Stimulated activated naive B cell treated with anti-CD40 and anti-IgM and Interleukin-4, amounts not matched to agents 10 μg/mL and 1 μg/mL and 100 μg/mL, for 72 hours (primary cell): ENCODE data around the gene KCNK17.

Source experiments
- ATAC-seq, 2 donors: fragments of 150-1000 bp; cut with Tn5 transposase; replicated peaks; 2 replicates each; pipeline ENCODE4 v1.10.0; 2021; ENCODE audit warnings: moderate library complexity in 1 of 2
- DNase-seq: peaks from one replicate; pipeline ENCODE4 v3.0.0; 2021
- H3K27ac Mint-ChIP-seq: one replicate; pipeline ENCODE4 v1.8.0; 2022; ENCODE audit warnings: mild to moderate bottlenecking, mixed read lengths
- H3K27me3 Mint-ChIP-seq, 2 donors: one replicate each; pipeline ENCODE4 v1.8.0; 2022; ENCODE audit warnings: mixed read lengths in 2 of 2
- H3K36me3 Mint-ChIP-seq, 2 donors: one replicate each; pipeline ENCODE4 v1.8.0; 2022; ENCODE audit warnings: mixed read lengths in 2 of 2, mild to moderate bottlenecking in 1 of 2
- H3K4me1 Mint-ChIP-seq, 2 donors: one replicate each; pipeline ENCODE4 v1.8.0; 2022; ENCODE audit warnings: mixed read lengths in 2 of 2, mild to moderate bottlenecking in 1 of 2
- H3K4me3 Mint-ChIP-seq, 2 donors: one replicate each; pipeline ENCODE4 v1.8.0; 2022; ENCODE audit warnings: mild to moderate bottlenecking in 2 of 2, mixed read lengths in 2 of 2, moderate library complexity in 1 of 2
- H3K9me3 Mint-ChIP-seq, 2 donors: one replicate each; pipeline ENCODE4 v1.8.0; 2022; ENCODE audit warnings: mixed read lengths in 2 of 2, mild to moderate bottlenecking in 1 of 2

Gene KCNK17, protein sequence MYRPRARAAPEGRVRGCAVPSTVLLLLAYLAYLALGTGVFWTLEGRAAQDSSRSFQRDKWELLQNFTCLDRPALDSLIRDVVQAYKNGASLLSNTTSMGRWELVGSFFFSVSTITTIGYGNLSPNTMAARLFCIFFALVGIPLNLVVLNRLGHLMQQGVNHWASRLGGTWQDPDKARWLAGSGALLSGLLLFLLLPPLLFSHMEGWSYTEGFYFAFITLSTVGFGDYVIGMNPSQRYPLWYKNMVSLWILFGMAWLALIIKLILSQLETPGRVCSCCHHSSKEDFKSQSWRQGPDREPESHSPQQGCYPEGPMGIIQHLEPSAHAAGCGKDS

DNA sequence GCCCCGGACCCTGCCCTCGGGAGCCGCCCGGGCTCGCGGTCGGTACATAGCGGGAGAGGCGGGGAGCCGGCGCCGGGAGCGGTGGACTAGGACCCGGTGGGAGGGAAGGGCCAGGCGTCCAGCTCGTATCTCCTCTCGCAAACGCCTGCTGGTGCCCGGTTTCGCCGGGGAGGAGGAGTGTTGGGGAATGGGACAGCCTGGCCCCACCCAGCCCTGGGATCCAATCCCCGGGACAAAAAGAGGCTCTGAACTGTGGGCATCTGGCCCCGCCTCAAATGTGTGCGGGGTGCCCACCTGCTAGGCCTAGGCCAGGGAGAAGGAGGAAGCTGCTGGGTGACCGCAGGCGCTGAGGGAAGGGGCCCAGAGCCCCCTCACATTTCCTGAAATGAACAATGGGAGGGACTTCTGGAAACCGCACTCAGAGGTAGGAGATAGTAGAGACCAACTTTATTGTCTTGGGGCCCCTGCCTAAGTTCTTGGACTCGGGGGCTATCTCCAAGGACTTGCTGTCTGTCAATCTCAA, at the start of gene KCNK17:
TSS of gene KCNK17 (minus strand) at position 147 of the 523 bp plus-strand sequence. CDS start at position 48, 99 bp downstream.
- DNase-seq (no peak), ATAC-seq (no peak)
- Mint-ChIP-seq H3K9me3 (no peaks in the 10 kb centered on the region), H3K4me3 (peak within 1 kb of the TSS; percentile 65 to 73), H3K27me3 (peaks cover 56 to 59% of the 10 kb centered on the region in 2 donors), H3K27ac (no peak within 1 kb of the TSS), H3K4me1 (peaks cover 16 to 45% of the 10 kb centered on the region in 2 donors), H3K36me3 (no peaks in the 10 kb centered on the region)

DNA sequence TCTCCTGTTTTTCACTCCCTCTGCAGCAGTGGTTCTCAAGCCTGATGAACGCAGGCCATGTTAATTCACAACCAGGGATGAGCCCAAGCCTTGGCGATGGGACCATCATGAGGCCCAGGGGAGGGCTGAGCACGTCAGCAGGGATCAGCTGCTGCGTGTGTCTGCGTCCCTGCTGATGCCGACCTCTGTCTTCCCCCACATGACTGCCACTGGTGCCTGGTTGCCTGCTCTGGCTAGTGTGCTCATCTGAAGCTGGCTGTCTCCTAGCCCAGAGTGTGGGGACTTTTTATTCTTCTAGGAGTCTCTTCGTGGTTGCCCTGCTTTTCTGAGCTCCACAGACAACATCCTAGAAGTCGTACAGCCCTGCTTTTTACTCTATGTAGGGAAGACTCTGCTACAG, 49.1 kb upstream of the KCNK17 start:
- DNase-seq (no peak), ATAC-seq (no peak)
- Mint-ChIP-seq H3K27ac (no peak overlapping the region), H3K27me3 (peaks cover 0 to 21% of the 10 kb centered on the region in 2 donors), H3K9me3 (no peaks in the 10 kb centered on the region), H3K36me3 (no peaks in the 10 kb centered on the region), H3K4me3 (no peak overlapping the region), H3K4me1 (peaks cover 6 to 17% of the 10 kb centered on the region in 2 donors)

DNA sequence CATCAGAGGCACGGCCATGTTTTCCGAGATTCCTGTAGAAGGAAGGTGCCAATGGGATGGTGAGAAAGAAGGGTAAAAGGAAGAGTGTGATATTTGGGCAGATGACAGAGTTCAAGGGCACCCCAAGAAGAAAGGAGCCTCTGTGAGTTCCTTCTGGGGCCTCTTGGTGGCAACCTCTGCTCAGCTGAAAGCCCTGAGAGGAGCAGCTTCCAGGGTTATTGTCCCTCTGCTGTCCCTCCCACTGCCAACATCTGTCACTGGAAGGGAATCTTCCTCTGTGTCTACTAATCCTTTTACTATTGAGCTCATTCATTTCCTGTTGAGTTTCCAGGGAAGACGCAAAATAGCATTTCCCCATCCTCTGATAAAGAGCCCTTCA, 48.3 kb upstream of the KCNK17 start:
- Mint-ChIP-seq H3K4me1 (peaks cover 6 to 17% of the 10 kb centered on the region in 2 donors), H3K9me3 (no peaks in the 10 kb centered on the region), H3K36me3 (no peaks in the 10 kb centered on the region), H3K27ac (no peak overlapping the region), H3K4me3 (no peak overlapping the region), H3K27me3 (peaks cover 0 to 21% of the 10 kb centered on the region in 2 donors)
- no peak for DNase-seq
- peak; percentile 60 for ATAC-seq

DNA sequence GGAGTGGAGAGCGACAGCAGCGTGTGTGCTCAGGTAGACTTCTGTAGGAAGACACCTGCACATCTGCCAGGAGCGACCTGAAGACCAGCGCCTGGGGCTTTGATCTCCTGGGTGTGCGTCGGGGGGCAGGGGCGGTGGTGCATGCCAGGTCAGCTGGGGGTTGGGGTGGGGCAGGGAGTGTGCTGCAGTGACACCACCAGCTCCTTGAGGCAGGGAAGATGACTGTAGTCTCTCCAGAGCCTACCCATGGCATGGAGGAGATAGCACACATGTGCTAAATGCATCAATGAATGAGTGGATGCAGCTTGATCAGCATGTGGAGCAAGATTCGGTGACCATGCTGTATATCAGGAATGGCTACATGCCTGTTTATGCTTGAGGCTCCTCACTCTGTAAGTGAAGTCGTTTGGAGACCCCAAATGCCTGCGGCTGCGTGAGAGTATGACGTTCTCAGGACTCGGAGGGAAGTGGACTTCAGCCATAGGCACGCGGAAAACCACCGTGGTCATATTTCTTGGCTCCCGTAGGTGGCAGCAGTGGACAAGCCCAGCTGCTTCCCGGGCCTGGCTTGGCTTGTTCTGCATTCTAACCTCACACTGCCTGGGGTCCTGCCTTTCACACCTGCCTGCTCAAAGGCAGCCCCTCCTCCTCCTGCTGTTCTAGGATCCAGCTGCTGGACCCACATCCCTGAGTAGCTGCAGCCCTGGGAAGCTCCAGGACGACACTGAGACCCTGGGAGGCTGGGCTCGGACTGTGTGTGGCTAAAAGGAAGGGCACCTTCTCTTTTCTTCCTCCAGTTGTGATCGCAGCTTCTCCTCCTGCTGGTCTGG, 47.7 kb upstream of the KCNK17 start:
- Mint-ChIP-seq H3K4me1 (peaks cover 6 to 17% of the 10 kb centered on the region in 2 donors), H3K36me3 (no peaks in the 10 kb centered on the region), H3K4me3 (no peak overlapping the region), H3K27ac (no peak overlapping the region), H3K27me3 (peaks cover 0 to 21% of the 10 kb centered on the region in 2 donors), H3K9me3 (no peaks in the 10 kb centered on the region)
- peak; percentile 44 for DNase-seq
- peak; percentile 92 to 94 for ATAC-seq

DNA sequence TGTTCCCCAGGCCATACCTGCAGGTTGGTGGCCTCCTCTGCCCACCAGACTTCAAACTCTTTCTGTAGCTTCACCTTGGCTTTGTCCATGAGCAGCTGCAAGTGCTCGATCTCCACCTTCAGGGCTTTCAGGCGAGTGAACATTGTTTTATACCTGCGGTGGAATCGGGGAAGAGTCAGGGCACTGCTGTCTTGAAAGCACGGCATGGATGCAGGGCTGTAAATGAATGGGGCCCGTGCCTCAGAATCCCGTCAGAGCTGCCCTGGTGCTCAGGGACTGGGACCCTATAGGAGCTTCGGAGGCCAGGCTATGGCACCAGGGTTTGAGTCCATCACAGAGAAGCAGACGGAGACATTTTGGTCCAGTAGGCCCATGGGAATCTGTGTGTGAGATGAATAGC, 46.2 kb upstream of the KCNK17 start:
- Mint-ChIP-seq H3K4me1 (peaks cover 6 to 17% of the 10 kb centered on the region in 2 donors), H3K36me3 (no peaks in the 10 kb centered on the region), H3K4me3 (no peak overlapping the region), H3K9me3 (no peaks in the 10 kb centered on the region), H3K27ac (peak overlapping the region; percentile 16), H3K27me3 (peaks cover 0 to 18% of the 10 kb centered on the region in 2 donors)
- no peak for DNase-seq
- no peak for ATAC-seq

DNA sequence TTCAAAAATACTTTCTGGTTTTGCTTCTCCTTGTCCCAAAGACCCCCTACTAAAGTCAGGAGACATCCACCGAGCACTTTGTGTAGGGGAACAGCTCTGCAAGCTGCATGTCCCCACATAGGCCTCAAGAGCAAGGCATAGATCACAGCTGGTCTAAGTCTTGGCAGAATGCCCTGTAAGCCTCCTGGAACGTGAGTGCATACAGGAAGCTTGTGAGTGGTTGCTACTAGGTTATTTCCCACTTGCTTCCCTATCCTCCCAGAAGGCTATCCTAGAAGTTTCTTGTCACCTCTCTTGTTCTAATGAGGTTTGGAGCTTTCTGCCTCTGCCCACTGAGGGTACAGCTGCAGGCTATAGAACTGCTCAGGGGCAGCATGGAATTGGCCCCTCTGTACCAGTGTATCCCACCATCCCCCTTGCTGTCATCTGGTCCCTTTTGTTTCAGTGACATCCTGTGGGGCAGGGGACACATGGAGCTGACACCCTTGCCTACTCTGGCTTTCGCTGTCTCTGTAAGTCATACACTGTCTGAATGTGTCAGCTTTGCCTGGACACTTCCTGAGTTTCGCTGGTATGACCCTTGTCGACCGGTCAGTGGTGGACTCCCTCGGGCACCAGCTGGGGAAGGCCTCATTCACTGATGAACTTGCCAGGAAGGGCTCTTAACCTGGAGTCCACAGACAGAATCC, 43.9 kb upstream of the KCNK17 start:
- no peaks in the 10 kb centered on the region for H3K36me3 Mint-ChIP-seq
- DNase-seq (no peak), ATAC-seq (no peak)
- peaks cover 0 to 12% of the 10 kb centered on the region in 2 donors for H3K27me3 Mint-ChIP-seq
- H3K9me3 Mint-ChIP-seq = no peaks in the 10 kb centered on the region
- no peak overlapping the region for H3K27ac Mint-ChIP-seq
- H3K4me3 Mint-ChIP-seq = no peak overlapping the region
- peaks cover 6 to 17% of the 10 kb centered on the region in 2 donors for H3K4me1 Mint-ChIP-seq

DNA sequence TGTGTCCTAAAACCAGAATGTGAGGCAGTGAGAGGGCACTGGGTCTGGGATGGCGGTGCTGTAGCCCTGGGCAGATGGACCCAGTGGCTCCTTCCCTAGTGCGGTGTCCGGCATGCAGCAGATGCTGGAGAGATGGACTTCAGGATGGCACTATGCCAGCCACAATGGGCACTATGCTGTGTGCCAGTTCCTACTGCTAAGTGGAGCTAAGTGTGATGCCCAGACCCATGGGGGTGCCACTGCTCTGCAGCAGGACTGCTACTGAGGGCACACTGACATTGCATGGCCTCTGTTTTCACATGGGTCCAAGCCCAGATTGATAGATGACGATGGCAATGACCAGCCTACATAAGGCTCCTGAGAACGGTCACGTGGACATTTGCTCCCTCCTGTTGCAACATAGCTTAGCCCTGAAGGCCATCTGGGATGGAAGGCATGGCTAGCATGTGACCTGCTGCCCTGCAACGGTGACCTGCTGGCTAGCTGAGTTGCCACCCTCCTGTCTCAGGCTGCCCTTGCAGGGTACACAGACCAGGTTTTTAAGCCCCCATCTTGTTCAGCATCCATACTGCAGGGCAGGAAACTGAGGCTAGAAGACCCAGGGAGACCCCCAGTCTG, 39.6 kb upstream of the KCNK17 start:
- DNase-seq = no peak
- Mint-ChIP-seq H3K9me3 (no peaks in the 10 kb centered on the region), H3K4me1 (no peaks in the 10 kb centered on the region), H3K27me3 (no peaks in the 10 kb centered on the region), H3K27ac (no peak overlapping the region), H3K36me3 (no peaks in the 10 kb centered on the region), H3K4me3 (no peak overlapping the region)
- ATAC-seq = no peak

DNA sequence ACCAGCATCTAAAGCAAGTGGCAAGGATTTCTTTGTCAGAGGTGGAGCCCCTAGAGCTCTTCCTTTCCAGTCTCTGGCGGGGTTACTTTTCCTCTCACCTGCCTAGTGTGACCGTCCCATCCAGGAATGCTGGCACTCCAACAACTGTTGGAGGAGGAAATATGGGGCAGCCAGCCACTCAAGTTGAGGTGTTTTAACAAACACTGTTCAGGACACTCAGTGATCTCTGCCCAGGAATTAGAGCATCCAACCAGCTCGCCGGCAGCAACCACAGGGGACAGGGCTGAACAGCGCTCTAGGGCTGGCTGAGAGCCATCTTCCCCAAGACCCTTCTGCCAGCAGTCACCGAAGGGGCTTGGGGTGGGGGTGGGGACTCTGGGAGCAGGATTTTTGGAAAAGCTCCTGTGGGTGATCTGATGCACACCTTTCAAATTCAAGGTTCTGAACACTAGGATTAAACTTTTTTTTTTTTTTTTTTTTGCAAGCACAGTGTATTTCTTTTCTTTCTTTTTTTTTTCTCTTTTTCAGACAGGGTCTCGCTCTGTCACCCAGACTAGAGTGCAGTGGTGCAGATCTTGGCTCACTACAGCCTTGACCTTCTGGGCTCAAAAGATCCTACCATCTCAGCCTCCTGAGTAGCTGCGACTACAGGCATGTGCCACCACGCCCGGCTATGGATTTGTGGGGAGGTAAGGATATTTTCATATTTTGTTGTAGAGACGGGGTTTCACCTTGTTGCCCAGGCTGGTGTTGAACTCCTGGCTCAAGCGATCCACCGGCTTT, 36.7 kb upstream of the KCNK17 start:
- DNase-seq = no peak
- peaks cover 0 to 5% of the 10 kb centered on the region in 2 donors for H3K27me3 Mint-ChIP-seq
- no peak overlapping the region for H3K27ac Mint-ChIP-seq
- H3K9me3 Mint-ChIP-seq = no peaks in the 10 kb centered on the region
- H3K4me3 Mint-ChIP-seq = no peak overlapping the region
- H3K4me1 Mint-ChIP-seq = peaks cover 4 to 7% of the 10 kb centered on the region in 2 donors
- H3K36me3 Mint-ChIP-seq = no peaks in the 10 kb centered on the region
- ATAC-seq = no peak

DNA sequence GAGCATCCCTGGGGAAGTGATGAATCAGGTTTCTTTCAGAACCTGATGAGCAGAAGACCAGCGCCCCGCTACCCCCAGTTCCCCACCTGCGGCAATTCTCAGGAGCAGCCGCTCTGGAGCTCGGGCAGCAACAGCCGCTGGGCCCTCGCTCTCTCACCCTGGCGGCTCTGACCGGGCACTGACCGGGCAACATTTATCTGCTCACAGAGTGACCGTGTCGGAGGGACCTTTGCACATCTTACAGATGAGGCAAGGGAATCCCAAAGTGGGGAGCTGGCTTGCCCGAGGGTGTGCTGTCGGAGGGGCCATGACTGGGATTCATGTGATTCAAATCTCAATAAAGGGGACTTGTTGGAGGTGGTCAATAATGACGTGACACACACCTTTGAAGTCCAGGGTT, 34.5 kb upstream of the KCNK17 start:
- Mint-ChIP-seq H3K27ac (no peak overlapping the region), H3K9me3 (peaks cover 2 to 4% of the 10 kb centered on the region in 2 donors), H3K27me3 (peaks cover 0 to 5% of the 10 kb centered on the region in 2 donors), H3K4me3 (no peak overlapping the region), H3K4me1 (peaks cover 7 to 11% of the 10 kb centered on the region in 2 donors), H3K36me3 (peaks cover 0 to 9% of the 10 kb centered on the region in 2 donors)
- DNase-seq (no peak), ATAC-seq (no peak)

DNA sequence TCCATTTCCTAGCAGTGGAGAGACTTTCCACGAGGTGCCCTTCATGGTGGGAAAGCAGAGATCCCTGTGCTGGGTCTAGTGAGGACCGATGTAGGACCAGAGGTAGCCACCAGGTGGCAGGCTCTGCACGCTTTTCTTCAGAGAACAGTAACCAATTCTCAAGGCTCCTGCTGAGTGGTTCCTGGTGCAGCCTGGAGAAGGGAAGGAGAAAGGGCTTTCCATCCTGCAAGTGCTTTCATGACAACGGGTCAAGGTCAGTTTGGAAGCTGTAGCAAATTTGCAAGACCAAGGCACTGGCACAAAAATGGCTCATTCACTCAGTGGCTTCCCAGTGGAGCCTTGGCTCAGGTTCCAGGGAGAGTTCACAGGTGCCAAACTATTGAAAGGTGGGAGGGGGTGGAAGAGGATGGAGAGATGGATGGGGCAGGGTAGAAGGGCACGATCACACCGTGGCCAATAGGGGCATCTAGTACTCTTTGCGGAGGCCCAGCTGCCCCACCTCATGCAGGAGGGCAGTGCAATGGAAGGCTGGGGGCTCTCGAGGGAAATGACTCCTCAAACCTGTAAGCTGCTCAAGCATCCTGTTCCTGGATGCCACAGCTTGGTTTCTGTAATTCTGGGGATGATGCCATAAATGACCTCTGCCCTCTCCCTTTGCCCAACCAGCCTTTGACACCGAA, 33.8 kb upstream of the KCNK17 start:
- Mint-ChIP-seq H3K4me3 (no peak overlapping the region), H3K9me3 (peaks cover 2 to 4% of the 10 kb centered on the region in 2 donors), H3K4me1 (peaks cover 7 to 17% of the 10 kb centered on the region in 2 donors), H3K27me3 (peaks cover 0 to 5% of the 10 kb centered on the region in 2 donors), H3K27ac (no peak overlapping the region), H3K36me3 (peaks cover 0 to 10% of the 10 kb centered on the region in 2 donors)
- ATAC-seq (peak; percentile 51 to 70), DNase-seq (peak; percentile 41)

DNA sequence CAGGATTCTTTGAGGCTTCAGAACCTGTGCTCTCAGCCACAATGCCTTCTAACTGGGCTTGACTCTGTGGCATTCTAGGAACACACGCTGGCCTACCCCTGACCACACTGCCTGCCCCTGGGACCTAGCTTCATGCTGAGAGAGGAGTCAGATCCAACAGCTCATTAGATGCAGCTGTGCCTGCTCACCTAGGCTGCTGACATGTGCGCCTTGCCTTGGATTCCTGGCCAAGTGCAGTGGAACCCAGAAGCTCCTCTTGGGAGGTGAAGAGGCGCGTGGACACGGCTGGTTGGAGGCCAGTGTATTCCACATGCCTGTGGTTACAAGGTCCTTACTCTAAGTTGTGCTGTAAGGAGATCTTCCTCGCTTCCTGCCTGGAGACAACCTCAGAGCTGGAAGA, 33.0 kb upstream of the KCNK17 start:
- DNase-seq (no peak), ATAC-seq (no peak)
- Mint-ChIP-seq H3K9me3 (peaks cover 2 to 4% of the 10 kb centered on the region in 2 donors), H3K27ac (no peak overlapping the region), H3K4me3 (no peak overlapping the region), H3K27me3 (peaks cover 0 to 5% of the 10 kb centered on the region in 2 donors), H3K4me1 (peaks cover 7 to 23% of the 10 kb centered on the region in 2 donors), H3K36me3 (peaks cover 0 to 10% of the 10 kb centered on the region in 2 donors)

DNA sequence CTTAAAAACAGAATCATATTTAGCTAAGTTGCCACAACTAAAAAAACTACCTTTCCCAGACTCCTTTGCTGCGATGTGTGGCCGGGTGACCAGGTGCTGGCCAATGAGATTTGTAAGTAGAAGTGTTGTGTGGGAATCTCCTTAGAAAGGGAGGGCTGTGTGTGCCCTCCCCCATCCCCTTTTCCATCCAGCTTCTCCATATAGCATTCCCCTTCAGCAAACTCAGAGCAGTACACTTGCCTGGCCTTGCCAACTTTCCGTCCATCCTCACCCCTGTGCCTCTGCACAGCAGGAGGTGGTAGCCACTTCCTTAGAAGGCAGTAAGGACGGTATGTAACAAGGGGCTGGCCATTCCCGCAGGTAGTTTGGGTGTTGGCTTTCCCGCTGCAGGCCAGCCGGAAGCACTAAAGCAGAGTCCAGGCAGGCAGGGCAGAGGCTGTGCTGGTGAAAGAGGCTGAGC, 30.6 kb upstream of the KCNK17 start:
- H3K9me3 Mint-ChIP-seq = peaks cover 2 to 4% of the 10 kb centered on the region in 2 donors
- peaks cover 0 to 10% of the 10 kb centered on the region in 2 donors for H3K36me3 Mint-ChIP-seq
- DNase-seq = no peak
- peaks cover 0 to 5% of the 10 kb centered on the region in 2 donors for H3K27me3 Mint-ChIP-seq
- peaks cover 7 to 27% of the 10 kb centered on the region in 2 donors for H3K4me1 Mint-ChIP-seq
- no peak overlapping the region for H3K4me3 Mint-ChIP-seq
- peak overlapping the region; percentile 94 for H3K27ac Mint-ChIP-seq
- no peak for ATAC-seq
